ENCODE measurements around the gene PSMB10. TPM values are rescaled to one million over a fixed set of nuclear protein-coding genes. Genes with fewer than 3 reads are reported as not detected.

PSMB10 gene
- total RNA-seq, 1 experiment from 2014 or later: 24.5 TPM

DNA sequence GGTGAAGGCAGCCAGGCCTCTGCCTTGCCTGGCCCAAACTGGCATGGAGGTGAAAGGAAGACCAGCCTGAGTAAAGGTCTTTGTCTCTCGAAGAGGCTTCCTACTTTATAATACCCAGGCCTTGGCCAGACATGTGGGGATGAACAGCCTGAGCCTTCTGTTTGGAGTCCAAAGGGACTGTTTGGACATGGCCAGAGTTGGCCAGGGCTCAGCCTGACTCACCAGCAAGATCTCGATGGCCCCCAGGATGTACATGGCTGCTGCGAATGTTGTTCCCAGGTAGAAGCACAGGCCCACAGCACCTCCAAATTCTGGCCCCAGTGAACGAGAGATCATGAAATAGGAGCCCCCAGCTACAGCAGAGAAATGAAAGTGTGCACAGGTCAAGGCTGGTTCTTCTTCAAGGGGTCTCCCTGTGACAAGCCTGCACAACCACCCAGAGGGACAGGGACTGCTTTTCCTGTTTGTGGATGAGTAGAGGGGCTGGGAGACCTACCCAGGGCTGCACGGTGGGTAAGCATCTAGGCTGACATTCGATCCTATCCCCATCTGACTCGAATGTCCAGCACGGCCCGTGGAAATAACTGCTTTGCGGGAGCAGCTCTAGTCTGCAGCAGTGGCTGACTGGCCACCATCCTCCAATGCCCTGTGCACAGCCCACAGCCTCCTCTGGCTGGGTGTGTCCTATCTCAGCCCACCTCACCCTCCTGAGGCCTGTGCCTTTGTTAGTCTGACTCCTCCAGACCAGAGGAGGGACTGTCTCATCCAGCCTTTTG lies 18.0 kb upstream of the PSMB10 start:
- peaks cover 17 to 69% (median 49%) of the 10 kb centered on the region in 3 experiments; a peak in 6 of 7 replicates for H3K36me3 Mint-ChIP-seq (ENCODE audit: insufficient read depth in 1 of 3, low read depth in 3 of 3)
- no peak for DNase-seq
- no peaks in the 10 kb centered on the region for H3K9me3 ChIP-seq (ENCODE audit: control insufficient read depth, low read depth, low read length)
- H2BK15ac ChIP-seq (ENCODE audit: low read depth, low read length): no peak overlapping the region
- no peak overlapping the region for H3K4me3 Mint-ChIP-seq
- H3K4ac ChIP-seq (ENCODE audit: low read depth, low read length): no peak overlapping the region
- H4K20me1 ChIP-seq (ENCODE audit: control insufficient read depth, insufficient read depth, insufficient read length): no peaks in the 10 kb centered on the region
- TF ChIP-seq, protein P1, sequence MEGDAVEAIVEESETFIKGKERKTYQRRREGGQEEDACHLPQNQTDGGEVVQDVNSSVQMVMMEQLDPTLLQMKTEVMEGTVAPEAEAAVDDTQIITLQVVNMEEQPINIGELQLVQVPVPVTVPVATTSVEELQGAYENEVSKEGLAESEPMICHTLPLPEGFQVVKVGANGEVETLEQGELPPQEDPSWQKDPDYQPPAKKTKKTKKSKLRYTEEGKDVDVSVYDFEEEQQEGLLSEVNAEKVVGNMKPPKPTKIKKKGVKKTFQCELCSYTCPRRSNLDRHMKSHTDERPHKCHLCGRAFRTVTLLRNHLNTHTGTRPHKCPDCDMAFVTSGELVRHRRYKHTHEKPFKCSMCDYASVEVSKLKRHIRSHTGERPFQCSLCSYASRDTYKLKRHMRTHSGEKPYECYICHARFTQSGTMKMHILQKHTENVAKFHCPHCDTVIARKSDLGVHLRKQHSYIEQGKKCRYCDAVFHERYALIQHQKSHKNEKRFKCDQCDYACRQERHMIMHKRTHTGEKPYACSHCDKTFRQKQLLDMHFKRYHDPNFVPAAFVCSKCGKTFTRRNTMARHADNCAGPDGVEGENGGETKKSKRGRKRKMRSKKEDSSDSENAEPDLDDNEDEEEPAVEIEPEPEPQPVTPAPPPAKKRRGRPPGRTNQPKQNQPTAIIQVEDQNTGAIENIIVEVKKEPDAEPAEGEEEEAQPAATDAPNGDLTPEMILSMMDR (conservative IDR thresholded peaks at IDR 0.05): no peak
- H3K27me3 ChIP-seq (ENCODE audit: insufficient read depth, low read length): no peaks in the 10 kb centered on the region
- H2BK12ac ChIP-seq (ENCODE audit: insufficient read length, low read depth, low read length): no peak overlapping the region
- no peak overlapping the region; a peak in 1 of 7 replicates for H3K27ac Mint-ChIP-seq
- no peak overlapping the region for H2AFZ ChIP-seq (ENCODE audit: low read length)
- no peaks in the 10 kb centered on the region for H3K79me2 ChIP-seq (ENCODE audit: insufficient read depth, low read length)
- H3K18ac ChIP-seq (ENCODE audit: insufficient read length, low read depth, low read length): no peak overlapping the region
- no peak overlapping the region for H2BK120ac ChIP-seq (ENCODE audit: low read depth, low read length, poor library complexity, severe bottlenecking)
- no peak overlapping the region for H3K27ac ChIP-seq (ENCODE audit: insufficient read length, low read depth, low read length)
- no peaks in the 10 kb centered on the region for H3K9me3 Mint-ChIP-seq
- H4K91ac ChIP-seq (ENCODE audit: insufficient read length, low read depth, low read length): no peak overlapping the region
- H3K27me3 Mint-ChIP-seq (ENCODE audit: low read depth): no peaks in the 10 kb centered on the region
- no peak overlapping the region for H4K5ac ChIP-seq (ENCODE audit: insufficient read length, low read depth, low read length)
- H3T11ph ChIP-seq (ENCODE audit: low read length): no peak overlapping the region
- H2AK5ac ChIP-seq (ENCODE audit: insufficient read length, low read length): no peak overlapping the region
- H3K4me2 ChIP-seq (ENCODE audit: insufficient read depth, insufficient read length, low read length): no peak overlapping the region
- no peaks in the 10 kb centered on the region for H3K79me1 ChIP-seq (ENCODE audit: insufficient read depth, low read depth, low read length, poor library complexity, severe bottlenecking)
- H2BK5ac ChIP-seq (ENCODE audit: insufficient read length, low read length): no peak overlapping the region
- no peak overlapping the region for H2BK20ac ChIP-seq (ENCODE audit: low read depth, low read length, poor library complexity, severe bottlenecking)
- no peaks in the 10 kb centered on the region for H3K4me1 Mint-ChIP-seq
- no peaks in the 10 kb centered on the region for H3K4me1 ChIP-seq (ENCODE audit: insufficient read depth, low read length)
- no peak overlapping the region for H3K56ac ChIP-seq (ENCODE audit: insufficient read length, low read depth, low read length)
- no peak overlapping the region for H3K14ac ChIP-seq (ENCODE audit: insufficient read depth, low read length)
- H3K23me2 ChIP-seq (ENCODE audit: insufficient read length, low read depth, low read length, poor library complexity, severe bottlenecking): no peaks in the 10 kb centered on the region
- H4K8ac ChIP-seq (replicated peaks; ENCODE audit: insufficient read length, low read depth, low read length): no peak overlapping the region
- H3K9ac ChIP-seq (ENCODE audit: extremely low read depth, insufficient read length, low read length): no peak overlapping the region
- no CpG with 5 or more reads among the region's 10 CpGs for WGBS (ENCODE audit: extremely low coverage, insufficient read length, low lambda C conversion rate)
- no peak overlapping the region for H3K23ac ChIP-seq (ENCODE audit: insufficient read length, low read depth, low read length)
